GM12878 (cell line): Measurements from ENCODE around the gene ADAM33. TPM values are rescaled to one million over a fixed set of nuclear protein-coding genes. Genes with fewer than 3 reads are reported as not detected.

Source experiments
- ATAC-seq: fragments of 200-7000 bp; cut with Tn5 transposase; 3 replicates; pipeline ENCODE4 v1.9.1; 2020; ENCODE audit warnings: mild to moderate bottlenecking, moderate library complexity
- BruUV-seq: library from RNA; stranded (reverse); fragments of 400-500 nt; replicated peaks from 2 replicates; lab custom pipeline; 2021; lab: Mats Ljungman, UMichigan
- CTCF ChIA-PET: fragments of 300-600 bp; sonication (Branson Sonifier 250); formaldehyde crosslinking; extraction: SDS; loops from one replicate; lab custom pipeline; 2021; ENCODE audit warnings: inconsistent platforms; lab: Yijun Ruan, JAX
- POLR2A ChIA-PET: fragments of 350-600 bp; formaldehyde crosslinking; extraction: SDS; loops from one replicate; lab custom pipeline; 2021; ENCODE audit warnings: inconsistent platforms; lab: Charles Lee
- RAD21 ChIA-PET: fragments of 300-600 bp; sonication (Branson Sonifier 250); formaldehyde crosslinking; loops from one replicate; lab custom pipeline; 2023; ENCODE audit warnings: antibody characterized with exemption; ENCODE audit not compliant: unreplicated experiment; lab: Charles Lee
- SMC1A ChIA-PET: fragments of 300-600 bp; sonication (Branson Sonifier 250); formaldehyde crosslinking; loops from one replicate; lab custom pipeline; 2023; ENCODE audit not compliant: unreplicated experiment, uncharacterized antibody; lab: Charles Lee
- DNase-seq: peaks from one replicate; pipeline ENCODE4 v3.0.0-alpha.2; 2011; ENCODE audit warnings: low read depth, low spot score
- FAIRE-seq: peaks from 3 replicates; lab custom pipeline; 2011; peaks lifted over from hg19 to GRCh38; lab: Jason Lieb, UNC
- H2AFZ ChIP-seq: 2 replicates; pipeline ENCODE4 v1.6.0; 2011; ENCODE audit warnings: low read depth, low read length, control low read depth; ENCODE audit not compliant: control insufficient read depth
- H3K27ac ChIP-seq: 2 replicates; pipeline ENCODE4 v1.5.1; 2011; ENCODE audit warnings: control low read depth; ENCODE audit not compliant: control insufficient read depth, insufficient read depth
- H3K27me3 ChIP-seq, 2 experiments: replicated peaks in 1 of 2; 2 replicates each; pipeline versions ENCODE4 v1.6.0 to v1.6.1; 2011; ENCODE audit warnings: low read length in 1 of 2; ENCODE audit not compliant: control insufficient read depth in 2 of 2, insufficient read depth in 2 of 2
- H3K36me3 ChIP-seq, 2 experiments: 2 replicates each; pipeline ENCODE4 v1.5.1; 2011; ENCODE audit warnings: low read length in 1 of 2; ENCODE audit not compliant: control insufficient read depth in 2 of 2, insufficient read depth in 2 of 2
- H3K4me1 ChIP-seq: 2 replicates; pipeline ENCODE4 v1.6.1; 2011; ENCODE audit warnings: mild to moderate bottlenecking, low read length, moderate library complexity, mixed read lengths; ENCODE audit not compliant: control insufficient read depth, insufficient read depth
- H3K4me2 ChIP-seq: 2 replicates; pipeline ENCODE4 v1.6.0; 2011; ENCODE audit warnings: control low read depth; ENCODE audit not compliant: control insufficient read depth, insufficient read depth
- H3K4me3 ChIP-seq: fragments of 200-600 bp; sonication (generic); 2 replicates; pipeline ENCODE4 v1.5.1; 2016
- H3K79me2 ChIP-seq: 2 replicates; pipeline ENCODE4 v1.6.0; 2011; ENCODE audit warnings: low read length; ENCODE audit not compliant: control insufficient read depth, insufficient read depth
- H3K9ac ChIP-seq: 2 replicates; pipeline ENCODE4 v1.8.0; 2011; ENCODE audit warnings: low read length, control low read depth, mixed read lengths; ENCODE audit not compliant: control insufficient read depth, insufficient read depth
- H3K9me3 ChIP-seq: replicated peaks from 3 replicates; pipeline ENCODE4 v1.5.1; 2011; ENCODE audit warnings: mild to moderate bottlenecking, low read length; ENCODE audit not compliant: control insufficient read depth, insufficient read depth
- H4K20me1 ChIP-seq: 2 replicates; pipeline ENCODE4 v1.6.0; 2011; ENCODE audit not compliant: control insufficient read depth, insufficient read depth
- CBFB ChIP-seq: IDR thresholded peaks from 2 replicates; pipeline ENCODE4 v1.6.1; 2016; ENCODE audit warnings: antibody characterized with exemption, low read depth
- E2F4 ChIP-seq: IDR thresholded peaks from 2 replicates; pipeline ENCODE4 v1.6.1; 2012; ENCODE audit warnings: low read depth, low read length, improper control_type of control experiment
- REST ChIP-seq: IDR thresholded peaks from 2 replicates; pipeline ENCODE4 v1.6.1; 2012; ENCODE audit warnings: mild to moderate bottlenecking, low read depth, low read length
- SMARCA5 ChIP-seq: fragments of 450-650 bp; IDR thresholded peaks from 2 replicates; pipeline ENCODE4 v1.6.1; 2017; ENCODE audit warnings: mild to moderate bottlenecking
- SPI1 ChIP-seq: IDR thresholded peaks from 2 replicates; pipeline ENCODE4 v1.6.1; 2011; ENCODE audit warnings: low read depth, mild to moderate bottlenecking, low read length, moderate library complexity, borderline replicate concordance; ENCODE audit not compliant: insufficient read depth
- SRF ChIP-seq, 2 experiments: IDR thresholded peaks; 2 replicates each; pipeline ENCODE4 v1.6.1; 2011; ENCODE audit warnings: low read depth in 2 of 2, low read length in 2 of 2, mild to moderate bottlenecking in 1 of 2, moderate library complexity in 1 of 2
- SUZ12 ChIP-seq: fragments of 200-600 bp; sonication (generic); IDR thresholded peaks from one replicate; pipeline ENCODE4 v1.6.1; 2018; ENCODE audit warnings: antibody characterized with exemption, mild to moderate bottlenecking; ENCODE audit not compliant: unreplicated experiment
- TARDBP ChIP-seq: IDR thresholded peaks from 2 replicates; pipeline ENCODE4 v1.6.1; 2016; ENCODE audit warnings: borderline replicate concordance
- TBL1XR1 ChIP-seq: IDR thresholded peaks from 2 replicates; pipeline ENCODE4 v1.6.1; 2012; ENCODE audit warnings: low read depth, low read length, improper control_type of control experiment
- WRNIP1 ChIP-seq: IDR thresholded peaks from 2 replicates; pipeline ENCODE4 v1.6.1; 2011; ENCODE audit warnings: low read depth, low read length, improper control_type of control experiment, borderline replicate concordance
- ZNF384 ChIP-seq: IDR thresholded peaks from 2 replicates; pipeline ENCODE4 v1.6.1; 2012; ENCODE audit warnings: low read depth, mild to moderate bottlenecking, low read length, improper control_type of control experiment, borderline replicate concordance
- WGBS: methylation state at CpG from one replicate; pipeline ENCODE4 v1.1.6; 2016; ENCODE audit warnings: low lambda C conversion rate; ENCODE audit not compliant: insufficient replicate concordance, insufficient coverage; ENCODE audit errors: missing lambda C conversion rate; 5-methylcytosine and 5-hydroxymethylcytosine counted together
- in situ Hi-C: fragments of 300-500 bp; cut with MboI; formaldehyde crosslinking; loops from 9 replicates; pipeline ENCODE4 v1.14.3; 2018; ENCODE audit warnings: mixed read lengths
- intact Hi-C: fragments of 100-400 bp; cut with micrococcal nuclease; formaldehyde crosslinking; loops from one replicate; pipeline ENCODE4 v1.14.2; 2022; ENCODE audit not compliant: unreplicated experiment
- polyA plus RNA-seq, 11 experiments: library from polyadenylated mRNA; depleted of rRNA in 4 of 11; unstranded in 6 of 11; stranded (reverse) in 5 of 11; fragments of >200 nt; fragmentation: Nextera tagmentation in 4 of 11; fragmentation: Illumina TruSeq in 1 of 11; extraction: Ambion mirVana in 4 of 11; extraction: Trizol in 1 of 11; gene quantifications; 1 replicate in 1 of 11; 2 replicates in 10 of 11; pipeline versions ENCODE4 v1.2.1 to v1.2.3, GENCODE V29; 2011 to 2016; ENCODE audit warnings: inconsistent platforms in 2 of 11, missing spikeins in 2 of 11, low read depth in 1 of 11
- total RNA-seq, 4 experiments: library from RNA; depleted of rRNA in 3 of 4; stranded (reverse); fragments of >200 nt in 3 of 4; fragmentation: Illumina TruSeq in 1 of 4; extraction: Trizol in 1 of 4; gene quantifications; 2 replicates each; pipeline versions ENCODE4 v1.2.1 to v1.2.3, GENCODE V29; 2013 to 2021

Gene ADAM33
- total and polyA plus RNA-seq, 10 of the 15 experiments (the other 5 are each of a cell fraction or from before 2014, with no cell fraction given) = not detected

- TF ChIP-seq TARDBP (no peak), SPI1 (no peak), REST (no peak), E2F4 (no peak), SRF (IDR thresholded peaks at IDR 0.05; ENCODE audit: low read depth in 2 of 2, low read length in 2 of 2) (no peak), SMARCA5 (no peak)
These were observed 41.5 kb upstream of the ADAM33 start (continued) for GRCh38 chr20:3723284-3723683.

GRCh38 chr20:3721912-3722311 is 40.1 kb upstream of the ADAM33 start:
- FAIRE-seq = no peak
- H3K4me3 ChIP-seq = no peak overlapping the region
- H3K4me2 ChIP-seq = no peak overlapping the region
- H3K79me2 ChIP-seq = no peaks in the 10 kb centered on the region
- peaks cover 15% of the 10 kb centered on the region for H3K4me1 ChIP-seq
- no peaks in the 10 kb centered on the region for H4K20me1 ChIP-seq
- BruUV-seq = no TSS peak
- H3K9me3 ChIP-seq = no peaks in the 10 kb centered on the region
- ChIA-PET SMC1A (interaction anchor here (0.9 kb wide), 1 partner anchor 47 kb away, joined by 4 read pairs; no protein-coding TSS in a partner anchor), RAD21 (no interaction called here)
- intact Hi-C loops = no loop called here
- H3K27me3 ChIP-seq = no peaks in the 10 kb centered on the region
- no peak overlapping the region for H3K27ac ChIP-seq
- no peak overlapping the region for H2AFZ ChIP-seq
- WGBS = 77% methylated on average over 4 of the region's 4 CpGs
- TF ChIP-seq TBL1XR1 = no peak
- no peak for TF ChIP-seq WRNIP1
- TF ChIP-seq ZNF384 = no peak
- no peak for TF ChIP-seq SUZ12
- no peak for TF ChIP-seq CBFB
- TF ChIP-seq, all 136 proteins: peak for 0
- H3K9ac ChIP-seq = no peak overlapping the region
- ChIA-PET POLR2A (no interaction called here), CTCF (interaction anchor here (0.6 to 1.2 kb wide), 2 partner anchors 45 to 111 kb away, joined by 3 to 4 read pairs; no protein-coding TSS in a partner anchor)
- no peaks in the 10 kb centered on the region for H3K36me3 ChIP-seq
- DNase-seq (no peak), ATAC-seq (no peak)
- in situ Hi-C loops = no loop called here
